ENCODE measurements around the gene CDC40.

GRCh38 chr6:110256366-110256765 is 76.1 kb downstream of the CDC40 start:
- TF ChIP-seq, protein P1, sequence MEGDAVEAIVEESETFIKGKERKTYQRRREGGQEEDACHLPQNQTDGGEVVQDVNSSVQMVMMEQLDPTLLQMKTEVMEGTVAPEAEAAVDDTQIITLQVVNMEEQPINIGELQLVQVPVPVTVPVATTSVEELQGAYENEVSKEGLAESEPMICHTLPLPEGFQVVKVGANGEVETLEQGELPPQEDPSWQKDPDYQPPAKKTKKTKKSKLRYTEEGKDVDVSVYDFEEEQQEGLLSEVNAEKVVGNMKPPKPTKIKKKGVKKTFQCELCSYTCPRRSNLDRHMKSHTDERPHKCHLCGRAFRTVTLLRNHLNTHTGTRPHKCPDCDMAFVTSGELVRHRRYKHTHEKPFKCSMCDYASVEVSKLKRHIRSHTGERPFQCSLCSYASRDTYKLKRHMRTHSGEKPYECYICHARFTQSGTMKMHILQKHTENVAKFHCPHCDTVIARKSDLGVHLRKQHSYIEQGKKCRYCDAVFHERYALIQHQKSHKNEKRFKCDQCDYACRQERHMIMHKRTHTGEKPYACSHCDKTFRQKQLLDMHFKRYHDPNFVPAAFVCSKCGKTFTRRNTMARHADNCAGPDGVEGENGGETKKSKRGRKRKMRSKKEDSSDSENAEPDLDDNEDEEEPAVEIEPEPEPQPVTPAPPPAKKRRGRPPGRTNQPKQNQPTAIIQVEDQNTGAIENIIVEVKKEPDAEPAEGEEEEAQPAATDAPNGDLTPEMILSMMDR (IDR thresholded peaks at IDR 0.05), result no peak
- TF ChIP-seq POLR2A (IDR thresholded peaks at IDR 0.05), result no peak
